Suppressor macrophage treated with lipopolysaccharide for 1 hour (primary cell): Measurements from ENCODE around the gene PTPRG.
"Not testable (repeated sequence)": the region's sequence is repeated elsewhere in the genome, so short reads cannot be mapped to it uniquely, and the experiment has no call there.

Experiments
- DNase-seq, 3 donors: peaks; one replicate each; pipeline ENCODE4 v3.0.0-alpha.2; 2020 to 2022

The PTPRG gene

GRCh38 chr3:61561374-61562041 lies at the start of gene PTPRG:
Gene PTPRG, plus strand, starts transcription at chr3:61561571. Its CDS starts 717 bp downstream, at chr3:61562288.
- DNase-seq, result peak in 1 of 3 donors; percentile 41

- no peak for DNase-seq
Measured at GRCh38 chr3:61518590-61518989, 42.8 kb upstream of the PTPRG start.

GRCh38 chr3:61520966-61521628 lies 40.3 kb upstream of the PTPRG start:
- peak in 2 of 3 donors; percentile 3 to 22 for DNase-seq

- no peak for DNase-seq
Measured at GRCh38 chr3:61522060-61522459, 39.3 kb upstream of the PTPRG start.

- DNase-seq, result peak; percentile 7 to 27 (median 10)
Measured at GRCh38 chr3:61522626-61523025, 38.7 kb upstream of the PTPRG start.

- peak; percentile 11 to 27 (median 16) for DNase-seq
Measured at GRCh38 chr3:61524933-61525332, 36.4 kb upstream of the PTPRG start.

- DNase-seq, result no peak
Measured at GRCh38 chr3:61526308-61526707, 35.1 kb upstream of the PTPRG start.

GRCh38 chr3:61527011-61527410 lies 34.4 kb upstream of the PTPRG start:
- no peak for DNase-seq

GRCh38 chr3:61530355-61530754 lies 31.0 kb upstream of the PTPRG start:
- peak in 1 of 3 donors; percentile 2 for DNase-seq

GRCh38 chr3:61531528-61531927 lies 29.8 kb upstream of the PTPRG start:
- DNase-seq, result no peak

GRCh38 chr3:61532739-61533500 lies 28.5 kb upstream of the PTPRG start:
- no peak for DNase-seq

- DNase-seq, result no peak
Measured at GRCh38 chr3:61535826-61536225, 25.5 kb upstream of the PTPRG start.

GRCh38 chr3:61537366-61537765 lies 24.0 kb upstream of the PTPRG start:
- no peak for DNase-seq

- DNase-seq, result no peak
Measured at GRCh38 chr3:61538486-61538885, 22.9 kb upstream of the PTPRG start.

- DNase-seq, result no peak
Measured at GRCh38 chr3:61541694-61542093, 19.7 kb upstream of the PTPRG start.

GRCh38 chr3:61545716-61546115 lies 15.7 kb upstream of the PTPRG start:
- DNase-seq, result no peak

GRCh38 chr3:61547625-61548024 lies 13.7 kb upstream of the PTPRG start:
- no peak for DNase-seq

- not testable (repeated sequence) for DNase-seq
Measured at GRCh38 chr3:61552704-61553103, 8.7 kb upstream of the PTPRG start.

GRCh38 chr3:61559136-61559731 lies 2.1 kb upstream of the PTPRG start:
- DNase-seq, result no peak

GRCh38 chr3:61560517-61561373 lies 626 bp upstream of the PTPRG start:
- peak in 2 of 3 donors; percentile 3 to 25 for DNase-seq

- no peak for DNase-seq
Measured at GRCh38 chr3:61562042-61562720, 810 bp downstream of the PTPRG start.
